Epithelial cell of esophagus (primary cell): ENCODE measurements around the gene NAXE.

ENCODE experiments used
- DNase-seq: peaks from one replicate; pipeline ENCODE4 v3.0.0; 2010; ENCODE audit warnings: low read depth
- H3K4me3 ChIP-seq: 2 replicates; pipeline ENCODE4 v1.5.1; 2011; ENCODE audit warnings: mild to moderate bottlenecking, low read length, control low read depth
- TF ChIP-seq, protein P1 (sequence below): IDR thresholded peaks from 2 replicates; pipeline ENCODE4 v1.5.1; 2011; ENCODE audit warnings: low read depth, mild to moderate bottlenecking, low read length, control low read depth, inconsistent platforms; ENCODE audit not compliant: insufficient read depth; ENCODE audit errors: missing control alignments

NAXE gene

DNA sequence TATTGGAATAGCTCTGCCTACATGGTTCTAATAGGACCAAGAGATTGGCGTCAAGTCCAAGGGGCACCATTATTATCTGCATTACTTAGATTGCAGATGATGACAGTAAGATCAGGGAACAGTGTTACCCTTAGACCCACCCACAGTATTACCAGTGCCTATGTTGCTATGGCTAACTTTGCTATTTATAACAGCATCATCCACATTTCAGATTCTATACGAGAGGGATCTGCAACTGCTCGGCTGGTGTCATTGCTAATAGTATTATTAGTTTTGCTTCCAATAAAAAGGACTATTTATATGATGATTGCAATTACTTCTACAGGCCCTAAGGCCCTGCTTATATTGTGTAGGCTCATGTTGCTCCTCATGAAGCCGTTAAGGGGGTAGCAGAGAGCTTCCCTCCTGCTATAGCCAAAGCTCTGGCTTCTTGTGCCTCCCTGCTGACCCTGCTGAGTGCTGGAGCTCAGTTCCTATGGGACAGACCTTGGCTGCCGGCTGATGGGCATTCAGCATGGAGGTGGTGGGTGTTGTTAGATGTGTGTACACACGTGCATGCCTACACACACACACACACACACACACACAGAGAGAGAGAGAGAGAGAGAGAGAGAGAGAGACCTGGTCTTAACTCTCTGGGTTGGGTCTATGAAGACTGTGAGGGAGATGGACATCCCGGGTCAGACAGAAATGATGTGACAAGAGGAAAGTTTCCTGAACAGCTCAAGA lies 51.6 kb downstream of the NAXE start:
- no peak for DNase-seq
- TF ChIP-seq, protein P1, sequence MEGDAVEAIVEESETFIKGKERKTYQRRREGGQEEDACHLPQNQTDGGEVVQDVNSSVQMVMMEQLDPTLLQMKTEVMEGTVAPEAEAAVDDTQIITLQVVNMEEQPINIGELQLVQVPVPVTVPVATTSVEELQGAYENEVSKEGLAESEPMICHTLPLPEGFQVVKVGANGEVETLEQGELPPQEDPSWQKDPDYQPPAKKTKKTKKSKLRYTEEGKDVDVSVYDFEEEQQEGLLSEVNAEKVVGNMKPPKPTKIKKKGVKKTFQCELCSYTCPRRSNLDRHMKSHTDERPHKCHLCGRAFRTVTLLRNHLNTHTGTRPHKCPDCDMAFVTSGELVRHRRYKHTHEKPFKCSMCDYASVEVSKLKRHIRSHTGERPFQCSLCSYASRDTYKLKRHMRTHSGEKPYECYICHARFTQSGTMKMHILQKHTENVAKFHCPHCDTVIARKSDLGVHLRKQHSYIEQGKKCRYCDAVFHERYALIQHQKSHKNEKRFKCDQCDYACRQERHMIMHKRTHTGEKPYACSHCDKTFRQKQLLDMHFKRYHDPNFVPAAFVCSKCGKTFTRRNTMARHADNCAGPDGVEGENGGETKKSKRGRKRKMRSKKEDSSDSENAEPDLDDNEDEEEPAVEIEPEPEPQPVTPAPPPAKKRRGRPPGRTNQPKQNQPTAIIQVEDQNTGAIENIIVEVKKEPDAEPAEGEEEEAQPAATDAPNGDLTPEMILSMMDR, result no peak

DNA sequence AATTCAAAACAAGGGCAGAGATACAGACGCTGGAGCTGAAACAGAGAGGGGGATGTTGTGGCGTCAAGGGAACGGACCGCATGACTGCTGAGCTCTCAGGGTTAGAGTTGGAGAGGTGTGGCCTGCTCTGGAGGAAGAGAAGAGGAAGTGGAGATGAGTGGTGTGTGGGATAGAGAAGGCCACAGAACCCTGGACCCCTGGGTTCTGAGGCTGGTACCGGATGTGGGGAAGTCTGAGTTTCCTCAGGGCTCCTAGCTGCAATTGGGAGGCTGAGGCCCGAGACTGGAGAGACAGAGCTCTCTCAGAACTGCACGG lies 52.2 kb downstream of the NAXE start:
- H3K4me3 ChIP-seq, result no peak overlapping the region
- no peak for DNase-seq
- TF ChIP-seq, protein P1, result no peak

More for the DNA sequence above, 51.6 kb downstream of the NAXE start:
- no peak overlapping the region for H3K4me3 ChIP-seq
